ENCODE results near the gene ZC3H18. TPM values are rescaled to one million over a fixed set of nuclear protein-coding genes. Genes with fewer than 3 reads are reported as not detected.

ZC3H18 gene
- total RNA-seq, 4 donors from 2014 or later = 10.6 to 25.6 (median 17.8) TPM

DNA sequence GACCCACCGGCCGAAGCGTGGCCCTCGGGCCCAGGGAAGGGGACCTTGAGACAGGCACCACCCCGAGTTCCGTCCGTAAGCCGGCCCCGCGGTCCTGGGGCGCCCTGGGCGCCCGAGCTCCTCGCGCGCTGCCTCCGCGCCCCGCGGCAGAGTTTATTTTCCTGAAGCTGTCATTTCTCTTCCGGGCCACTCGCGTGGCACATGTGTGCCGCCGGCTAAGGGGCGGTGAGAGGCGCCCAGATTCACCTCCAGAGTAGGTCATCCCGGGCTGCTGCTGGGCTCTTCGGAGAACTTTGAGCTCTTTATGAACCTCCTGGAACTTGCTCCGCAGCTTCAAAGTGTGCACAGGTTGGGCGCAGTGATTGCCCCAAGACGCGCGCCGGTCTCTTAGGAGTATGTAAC, 489 bp downstream of the ZC3H18 start:
- ATAC-seq (ENCODE audit: low FRiP score) = no peak
- TF ChIP-seq CTCF (IDR thresholded peaks at IDR 0.05) = no peak

GRCh38 chr16:88575251-88575650, 5.0 kb downstream of the ZC3H18 start:
- DNase-seq (ENCODE audit: low spot score) (no peak), ATAC-seq (ENCODE audit: low FRiP score) (no peak)
- no peak for TF ChIP-seq CTCF (IDR thresholded peaks at IDR 0.05)

More for the DNA sequence above, 489 bp downstream of the ZC3H18 start:
- DNase-seq (ENCODE audit: low spot score) = no peak

GRCh38 chr16:88576307-88576706, 6.1 kb downstream of the ZC3H18 start:
- no peak for ATAC-seq (ENCODE audit: low FRiP score)

GRCh38 chr16:88577166-88577565, 7.0 kb downstream of the ZC3H18 start:
- TF ChIP-seq CTCF (IDR thresholded peaks at IDR 0.05) = no peak
- DNase-seq (ENCODE audit: low spot score) (no peak), ATAC-seq (ENCODE audit: low FRiP score) (no peak)

More at GRCh38 chr16:88576307-88576706, 6.1 kb downstream of the ZC3H18 start:
- no peak for TF ChIP-seq CTCF (IDR thresholded peaks at IDR 0.05)
- no peak for DNase-seq (ENCODE audit: low spot score)

GRCh38 chr16:88578446-88579313, 8.5 kb downstream of the ZC3H18 start:
- ATAC-seq (ENCODE audit: low FRiP score) (no peak), DNase-seq (ENCODE audit: low spot score) (no peak)
- TF ChIP-seq CTCF (IDR thresholded peaks at IDR 0.05) = no peak

DNA sequence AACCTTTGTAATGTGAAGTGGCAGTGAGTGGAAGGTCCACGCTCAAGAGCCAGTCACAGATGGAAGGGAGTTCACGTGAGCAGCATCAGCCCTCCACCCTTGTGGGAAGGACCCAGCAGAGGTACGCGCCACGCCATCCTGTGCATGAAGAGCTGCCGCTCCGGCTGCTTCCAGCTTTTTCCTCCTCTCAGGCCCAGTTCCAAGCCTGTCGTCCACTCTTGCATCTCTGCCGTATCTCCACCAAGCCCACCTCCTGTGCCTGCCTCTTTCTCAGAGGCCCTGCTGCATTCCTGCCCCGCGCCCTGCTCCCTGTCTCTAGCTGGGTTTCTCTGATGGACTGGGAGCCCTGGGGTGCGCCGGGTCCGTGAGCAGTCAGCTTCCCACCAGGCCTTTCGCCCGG, 10.2 kb downstream of the ZC3H18 start:
- TF ChIP-seq CTCF (IDR thresholded peaks at IDR 0.05) = no peak
- DNase-seq (ENCODE audit: low spot score) (no peak), ATAC-seq (ENCODE audit: low FRiP score) (no peak)

GRCh38 chr16:88581033-88581432, 10.8 kb downstream of the ZC3H18 start:
- no peak for ATAC-seq (ENCODE audit: low FRiP score)
- TF ChIP-seq CTCF (IDR thresholded peaks at IDR 0.05) = no peak
- DNase-seq (ENCODE audit: low spot score) = no peak

Measured in omental fat pad (tissue), 4 donors.